HEK293 (cell line): Measurements from ENCODE around the gene SMAD2.

Experiments
- MYNN ChIP-seq: fragments of 450-650 bp; formaldehyde crosslinking; IDR thresholded peaks from 2 replicates; pipeline ENCODE4 v1.5.1; 2016; ENCODE audit warnings: missing biosample characterization, missing genetic modification characterization, borderline replicate concordance
- SALL2 ChIP-seq: fragments of 450-650 bp; formaldehyde crosslinking; IDR thresholded peaks from 2 replicates; pipeline ENCODE4 v1.5.0; 2017; ENCODE audit warnings: missing biosample characterization, mild to moderate bottlenecking, missing genetic modification characterization, borderline replicate concordance
- TF ChIP-seq, protein P1 (sequence below): fragments of 450-650 bp; formaldehyde crosslinking; IDR thresholded peaks from 2 replicates; pipeline ENCODE4 v1.5.1; 2016; ENCODE audit warnings: missing biosample characterization, missing genetic modification characterization
- TF ChIP-seq, protein P2 (sequence below): sonication (generic); formaldehyde crosslinking; IDR thresholded peaks from 2 replicates; pipeline ENCODE4 v1.8.1; 2022; ENCODE audit warnings: mild to moderate bottlenecking, moderate library complexity, missing genetic modification reagents
- TF ChIP-seq, protein P3 (sequence below): fragments of 450-650 bp; formaldehyde crosslinking; conservative IDR thresholded peaks from 2 replicates; pipeline ENCODE4 v1.5.1; 2016; ENCODE audit warnings: low read depth, missing biosample characterization, missing genetic modification characterization

DNA sequence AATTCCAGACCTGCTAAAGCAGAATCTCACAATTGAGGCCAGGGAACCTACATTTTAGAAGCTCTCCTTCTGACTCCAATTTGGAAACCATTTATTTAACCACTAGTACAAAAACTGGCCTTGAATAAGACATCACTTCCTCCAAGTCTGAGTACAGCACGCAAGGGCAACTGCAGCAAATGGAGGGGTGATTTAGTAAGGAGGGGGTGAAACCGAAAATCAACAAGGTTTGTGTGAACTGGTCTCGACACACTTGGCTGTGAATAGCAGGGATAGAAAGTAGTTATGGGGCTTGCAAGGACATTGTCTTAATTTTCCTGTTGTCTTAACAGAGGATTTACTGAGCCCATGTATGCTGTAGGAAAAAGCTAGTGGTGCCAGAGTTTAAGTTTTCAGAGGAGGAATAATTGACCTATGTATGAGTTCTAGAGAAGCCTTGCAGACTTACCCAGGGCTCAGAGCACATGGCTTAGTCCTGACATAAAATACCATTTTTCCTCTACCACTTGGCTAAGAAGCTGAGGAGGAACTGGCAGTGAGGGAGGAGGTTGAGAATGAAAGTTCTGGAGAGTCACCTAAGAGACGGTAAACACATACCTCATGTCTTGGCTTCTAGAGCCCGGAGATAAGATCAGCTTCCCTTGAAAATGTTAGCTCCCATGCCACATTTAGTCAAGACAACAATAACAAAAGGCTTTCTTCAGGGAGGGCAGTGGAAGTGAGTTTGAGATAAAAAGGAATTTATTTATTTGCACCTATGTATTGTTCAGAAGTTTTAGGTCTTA is 114.8 kb downstream of the SMAD2 start:
- TF ChIP-seq, protein P1, sequence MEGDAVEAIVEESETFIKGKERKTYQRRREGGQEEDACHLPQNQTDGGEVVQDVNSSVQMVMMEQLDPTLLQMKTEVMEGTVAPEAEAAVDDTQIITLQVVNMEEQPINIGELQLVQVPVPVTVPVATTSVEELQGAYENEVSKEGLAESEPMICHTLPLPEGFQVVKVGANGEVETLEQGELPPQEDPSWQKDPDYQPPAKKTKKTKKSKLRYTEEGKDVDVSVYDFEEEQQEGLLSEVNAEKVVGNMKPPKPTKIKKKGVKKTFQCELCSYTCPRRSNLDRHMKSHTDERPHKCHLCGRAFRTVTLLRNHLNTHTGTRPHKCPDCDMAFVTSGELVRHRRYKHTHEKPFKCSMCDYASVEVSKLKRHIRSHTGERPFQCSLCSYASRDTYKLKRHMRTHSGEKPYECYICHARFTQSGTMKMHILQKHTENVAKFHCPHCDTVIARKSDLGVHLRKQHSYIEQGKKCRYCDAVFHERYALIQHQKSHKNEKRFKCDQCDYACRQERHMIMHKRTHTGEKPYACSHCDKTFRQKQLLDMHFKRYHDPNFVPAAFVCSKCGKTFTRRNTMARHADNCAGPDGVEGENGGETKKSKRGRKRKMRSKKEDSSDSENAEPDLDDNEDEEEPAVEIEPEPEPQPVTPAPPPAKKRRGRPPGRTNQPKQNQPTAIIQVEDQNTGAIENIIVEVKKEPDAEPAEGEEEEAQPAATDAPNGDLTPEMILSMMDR = no peak
- no peak for TF ChIP-seq MYNN
- TF ChIP-seq, protein P2, sequence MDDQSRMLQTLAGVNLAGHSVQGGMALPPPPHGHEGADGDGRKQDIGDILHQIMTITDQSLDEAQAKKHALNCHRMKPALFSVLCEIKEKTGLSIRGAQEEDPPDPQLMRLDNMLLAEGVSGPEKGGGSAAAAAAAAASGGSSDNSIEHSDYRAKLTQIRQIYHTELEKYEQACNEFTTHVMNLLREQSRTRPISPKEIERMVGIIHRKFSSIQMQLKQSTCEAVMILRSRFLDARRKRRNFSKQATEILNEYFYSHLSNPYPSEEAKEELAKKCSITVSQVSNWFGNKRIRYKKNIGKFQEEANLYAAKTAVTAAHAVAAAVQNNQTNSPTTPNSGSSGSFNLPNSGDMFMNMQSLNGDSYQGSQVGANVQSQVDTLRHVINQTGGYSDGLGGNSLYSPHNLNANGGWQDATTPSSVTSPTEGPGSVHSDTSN (CRISPR knock-in tag) = no peak
- TF ChIP-seq, protein P3, sequence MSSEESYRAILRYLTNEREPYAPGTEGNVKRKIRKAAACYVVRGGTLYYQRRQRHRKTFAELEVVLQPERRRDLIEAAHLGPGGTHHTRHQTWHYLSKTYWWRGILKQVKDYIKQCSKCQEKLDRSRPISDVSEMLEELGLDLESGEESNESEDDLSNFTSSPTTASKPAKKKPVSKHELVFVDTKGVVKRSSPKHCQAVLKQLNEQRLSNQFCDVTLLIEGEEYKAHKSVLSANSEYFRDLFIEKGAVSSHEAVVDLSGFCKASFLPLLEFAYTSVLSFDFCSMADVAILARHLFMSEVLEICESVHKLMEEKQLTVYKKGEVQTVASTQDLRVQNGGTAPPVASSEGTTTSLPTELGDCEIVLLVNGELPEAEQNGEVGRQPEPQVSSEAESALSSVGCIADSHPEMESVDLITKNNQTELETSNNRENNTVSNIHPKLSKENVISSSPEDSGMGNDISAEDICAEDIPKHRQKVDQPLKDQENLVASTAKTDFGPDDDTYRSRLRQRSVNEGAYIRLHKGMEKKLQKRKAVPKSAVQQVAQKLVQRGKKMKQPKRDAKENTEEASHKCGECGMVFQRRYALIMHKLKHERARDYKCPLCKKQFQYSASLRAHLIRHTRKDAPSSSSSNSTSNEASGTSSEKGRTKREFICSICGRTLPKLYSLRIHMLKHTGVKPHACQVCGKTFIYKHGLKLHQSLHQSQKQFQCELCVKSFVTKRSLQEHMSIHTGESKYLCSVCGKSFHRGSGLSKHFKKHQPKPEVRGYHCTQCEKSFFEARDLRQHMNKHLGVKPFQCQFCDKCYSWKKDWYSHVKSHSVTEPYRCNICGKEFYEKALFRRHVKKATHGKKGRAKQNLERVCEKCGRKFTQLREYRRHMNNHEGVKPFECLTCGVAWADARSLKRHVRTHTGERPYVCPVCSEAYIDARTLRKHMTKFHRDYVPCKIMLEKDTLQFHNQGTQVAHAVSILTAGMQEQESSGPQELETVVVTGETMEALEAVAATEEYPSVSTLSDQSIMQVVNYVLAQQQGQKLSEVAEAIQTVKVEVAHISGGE = no peak
- TF ChIP-seq SALL2 (tag by site-specific recombination) = no peak
